Measurements from ENCODE around the gene GNA12. TPM values are rescaled to one million over a fixed set of nuclear protein-coding genes. Genes with fewer than 3 reads are reported as not detected.

Gene GNA12
- total RNA-seq, 2 experiments from 2014 or later = 15.1 to 17.9 TPM

- Mint-ChIP-seq H3K36me3 (peaks cover 3% of the 10 kb centered on the region), H3K4me3 (no peak overlapping the region), H3K4me1 (peaks cover 38% of the 10 kb centered on the region), H3K27me3 (no peaks in the 10 kb centered on the region), H3K27ac (no peak overlapping the region), H3K9me3 (no peaks in the 10 kb centered on the region)
- no peak for DNase-seq
Observed at GRCh38 chr7:2799253-2799652, 44.9 kb downstream of the GNA12 start.

GRCh38 chr7:2798669-2799068, 45.4 kb downstream of the GNA12 start:
- peaks cover 9% of the 10 kb centered on the region for H3K36me3 Mint-ChIP-seq
- peaks cover 38% of the 10 kb centered on the region for H3K4me1 Mint-ChIP-seq
- DNase-seq = no peak
- no peak overlapping the region for H3K27ac Mint-ChIP-seq
- H3K4me3 Mint-ChIP-seq = no peak overlapping the region
- H3K9me3 Mint-ChIP-seq = no peaks in the 10 kb centered on the region
- H3K27me3 Mint-ChIP-seq = no peaks in the 10 kb centered on the region

- H3K27me3 Mint-ChIP-seq = no peaks in the 10 kb centered on the region
- no peak for DNase-seq
- H3K27ac Mint-ChIP-seq = no peak overlapping the region
- peaks cover 29% of the 10 kb centered on the region for H3K4me1 Mint-ChIP-seq
- no peak overlapping the region for H3K4me3 Mint-ChIP-seq
- H3K36me3 Mint-ChIP-seq = peaks cover 16% of the 10 kb centered on the region
- H3K9me3 Mint-ChIP-seq = no peaks in the 10 kb centered on the region
Observed at GRCh38 chr7:2796358-2797352, 47.5 kb downstream of the GNA12 start.

- Mint-ChIP-seq H3K27me3 (no peaks in the 10 kb centered on the region), H3K9me3 (no peaks in the 10 kb centered on the region), H3K36me3 (peaks cover 16% of the 10 kb centered on the region), H3K4me1 (peaks cover 22% of the 10 kb centered on the region), H3K4me3 (no peak overlapping the region), H3K27ac (no peak overlapping the region)
- DNase-seq = no peak
Observed at GRCh38 chr7:2795906-2796305, 48.2 kb downstream of the GNA12 start.

GRCh38 chr7:2794836-2795636, 49.1 kb downstream of the GNA12 start:
- Mint-ChIP-seq H3K4me3 (no peak overlapping the region), H3K4me1 (peaks cover 14% of the 10 kb centered on the region), H3K27me3 (no peaks in the 10 kb centered on the region), H3K9me3 (no peaks in the 10 kb centered on the region), H3K36me3 (peaks cover 16% of the 10 kb centered on the region), H3K27ac (no peak overlapping the region)
- DNase-seq = no peak

GRCh38 chr7:2792856-2793487, 51.1 kb downstream of the GNA12 start:
- peaks cover under 1% of the 10 kb centered on the region for H3K4me1 Mint-ChIP-seq
- H3K9me3 Mint-ChIP-seq = no peaks in the 10 kb centered on the region
- peaks cover 17% of the 10 kb centered on the region for H3K36me3 Mint-ChIP-seq
- H3K4me3 Mint-ChIP-seq = no peak overlapping the region
- H3K27ac Mint-ChIP-seq = no peak overlapping the region
- H3K27me3 Mint-ChIP-seq = no peaks in the 10 kb centered on the region
- DNase-seq = no peak

- Mint-ChIP-seq H3K27me3 (no peaks in the 10 kb centered on the region), H3K4me3 (no peak overlapping the region), H3K9me3 (no peaks in the 10 kb centered on the region), H3K36me3 (peaks cover 20% of the 10 kb centered on the region), H3K4me1 (no peaks in the 10 kb centered on the region), H3K27ac (no peak overlapping the region)
- DNase-seq = no peak
Observed at GRCh38 chr7:2792235-2792634, 51.9 kb downstream of the GNA12 start.

GRCh38 chr7:2791390-2791789, 52.7 kb downstream of the GNA12 start:
- Mint-ChIP-seq H3K4me1 (no peaks in the 10 kb centered on the region), H3K36me3 (peaks cover 20% of the 10 kb centered on the region), H3K9me3 (no peaks in the 10 kb centered on the region), H3K27me3 (no peaks in the 10 kb centered on the region), H3K4me3 (no peak overlapping the region), H3K27ac (no peak overlapping the region)
- no peak for DNase-seq

- Mint-ChIP-seq H3K9me3 (no peaks in the 10 kb centered on the region), H3K27ac (no peak overlapping the region), H3K36me3 (peaks cover 10% of the 10 kb centered on the region), H3K27me3 (no peaks in the 10 kb centered on the region), H3K4me1 (peaks cover 10% of the 10 kb centered on the region), H3K4me3 (no peak overlapping the region)
- no peak for DNase-seq
Observed at GRCh38 chr7:2787251-2787951, 56.7 kb downstream of the GNA12 start.

GRCh38 chr7:2786607-2787116, 57.4 kb downstream of the GNA12 start:
- peaks cover 15% of the 10 kb centered on the region for H3K4me1 Mint-ChIP-seq
- H3K4me3 Mint-ChIP-seq = no peak overlapping the region
- no peak for DNase-seq
- H3K9me3 Mint-ChIP-seq = no peaks in the 10 kb centered on the region
- peaks cover 12% of the 10 kb centered on the region for H3K36me3 Mint-ChIP-seq
- no peaks in the 10 kb centered on the region for H3K27me3 Mint-ChIP-seq
- no peak overlapping the region for H3K27ac Mint-ChIP-seq

- Mint-ChIP-seq H3K4me1 (peaks cover 17% of the 10 kb centered on the region), H3K9me3 (no peaks in the 10 kb centered on the region), H3K27me3 (no peaks in the 10 kb centered on the region), H3K36me3 (peaks cover 12% of the 10 kb centered on the region), H3K27ac (no peak overlapping the region), H3K4me3 (no peak overlapping the region)
- no peak for DNase-seq
Observed at GRCh38 chr7:2785071-2785500, 59.0 kb downstream of the GNA12 start.

- H3K27me3 Mint-ChIP-seq = no peaks in the 10 kb centered on the region
- peaks cover 17% of the 10 kb centered on the region for H3K4me1 Mint-ChIP-seq
- H3K36me3 Mint-ChIP-seq = peaks cover 11% of the 10 kb centered on the region
- peak overlapping the region; percentile 71 for H3K27ac Mint-ChIP-seq
- H3K9me3 Mint-ChIP-seq = no peaks in the 10 kb centered on the region
- H3K4me3 Mint-ChIP-seq = no peak overlapping the region
- no peak for DNase-seq
Observed at GRCh38 chr7:2782565-2782964, 61.5 kb downstream of the GNA12 start.

- H3K27ac Mint-ChIP-seq = peak overlapping the region; percentile 58
- DNase-seq = no peak
- H3K36me3 Mint-ChIP-seq = peaks cover 8% of the 10 kb centered on the region
- H3K9me3 Mint-ChIP-seq = no peaks in the 10 kb centered on the region
- H3K4me1 Mint-ChIP-seq = peaks cover 17% of the 10 kb centered on the region
- H3K27me3 Mint-ChIP-seq = no peaks in the 10 kb centered on the region
- no peak overlapping the region for H3K4me3 Mint-ChIP-seq
Observed at GRCh38 chr7:2782121-2782520, 62.0 kb downstream of the GNA12 start.

GRCh38 chr7:2781636-2782035, 62.5 kb downstream of the GNA12 start:
- peaks cover 17% of the 10 kb centered on the region for H3K4me1 Mint-ChIP-seq
- peaks cover 8% of the 10 kb centered on the region for H3K36me3 Mint-ChIP-seq
- no peak overlapping the region for H3K4me3 Mint-ChIP-seq
- no peaks in the 10 kb centered on the region for H3K27me3 Mint-ChIP-seq
- DNase-seq = no peak
- H3K9me3 Mint-ChIP-seq = no peaks in the 10 kb centered on the region
- H3K27ac Mint-ChIP-seq = no peak overlapping the region
